ENCODE measurements around the gene ASTL. TPM values are rescaled to one million over a fixed set of nuclear protein-coding genes. Genes with fewer than 3 reads are reported as not detected.

The ASTL gene
- total RNA-seq, 1 experiment from 2014 or later = not detected

GRCh38 chr2:96114546-96114902 lies 23.8 kb downstream of the ASTL start:
- CTCF ChIA-PET = no interaction called here
- peaks cover 7% of the 10 kb centered on the region for H3K4me1 ChIP-seq (ENCODE audit: insufficient read depth, low read length)

GRCh38 chr2:96113951-96114350 lies 24.4 kb downstream of the ASTL start:
- Histone ChIP-seq H3K4me1 (ENCODE audit: insufficient read depth, low read length) (peaks cover 7% of the 10 kb centered on the region), H3K36me3 (ENCODE audit: low read depth, low read length) (no peaks in the 10 kb centered on the region), H3K9me2 (replicated peaks; ENCODE audit: low read length) (no peaks in the 10 kb centered on the region), H3K4me2 (ENCODE audit: low read length) (no peak overlapping the region), H3K4me3 (ENCODE audit: low read length) (no peak overlapping the region), H3K79me2 (ENCODE audit: low read length) (no peaks in the 10 kb centered on the region), H3F3A (ENCODE audit: low read length, unreplicated experiment) (no peaks in the 10 kb centered on the region), H4K20me1 (ENCODE audit: low read length) (no peaks in the 10 kb centered on the region), H3K27me3 (ENCODE audit: low read length) (no peaks in the 10 kb centered on the region), H3K9ac (ENCODE audit: low read length) (no peak overlapping the region), H3K9me3 (ENCODE audit: low read length) (no peaks in the 10 kb centered on the region), H2AFZ (ENCODE audit: low read length) (no peak overlapping the region), H3K27ac (ENCODE audit: low read length) (no peak overlapping the region)
- ATAC-seq (no peak), DNase-seq (no peak)
- POLR2A ChIA-PET (ENCODE audit: unreplicated experiment) = no interaction called here
- no TSS peak for BruUV-seq (replicated peaks)
- no peak for TF ChIP-seq EZH2 (IDR thresholded peaks at IDR 0.05; ENCODE audit: low read length, unreplicated experiment)
- TF ChIP-seq EZH2phosphoT487 (IDR thresholded peaks at IDR 0.05; ENCODE audit: borderline replicate concordance, low read length) = no peak
- no peak for TF ChIP-seq CTCF (conservative IDR thresholded peaks at IDR 0.05; ENCODE audit: low read depth, low read length)
- intact Hi-C loops (cut with micrococcal nuclease) = no loop called here
- CTCF ChIA-PET = interaction anchor here (0.6 kb wide), 1 partner anchor 11 kb away, joined by 3 read pairs; no protein-coding TSS in a partner anchor

More at GRCh38 chr2:96114546-96114902, 23.8 kb downstream of the ASTL start:
- TF ChIP-seq CTCF (conservative IDR thresholded peaks at IDR 0.05; ENCODE audit: low read depth, low read length) (no peak), EZH2phosphoT487 (IDR thresholded peaks at IDR 0.05; ENCODE audit: borderline replicate concordance, low read length) (no peak), EZH2 (IDR thresholded peaks at IDR 0.05; ENCODE audit: low read length, unreplicated experiment) (no peak)
- H3K36me3 ChIP-seq (ENCODE audit: low read depth, low read length) = no peaks in the 10 kb centered on the region
- no peak overlapping the region for H3K9ac ChIP-seq (ENCODE audit: low read length)
- intact Hi-C loops (cut with micrococcal nuclease) = no loop called here
- H3K9me3 ChIP-seq (ENCODE audit: low read length) = no peaks in the 10 kb centered on the region
- H3K9me2 ChIP-seq (replicated peaks; ENCODE audit: low read length) = no peaks in the 10 kb centered on the region
- H3K27me3 ChIP-seq (ENCODE audit: low read length) = 0 out of 2 replicates have a peak, but pooled peaks cover 3% of the 10 kb centered on the region
- H3K27ac ChIP-seq (ENCODE audit: low read length) = no peak overlapping the region
- no peak overlapping the region for H3K4me3 ChIP-seq (ENCODE audit: low read length)
- DNase-seq (no peak), ATAC-seq (no peak)
- H3K79me2 ChIP-seq (ENCODE audit: low read length) = no peaks in the 10 kb centered on the region
- H3F3A ChIP-seq (ENCODE audit: low read length, unreplicated experiment) = no peaks in the 10 kb centered on the region
- POLR2A ChIA-PET (ENCODE audit: unreplicated experiment) = no interaction called here
- no peaks in the 10 kb centered on the region for H4K20me1 ChIP-seq (ENCODE audit: low read length)
- no peak overlapping the region for H3K4me2 ChIP-seq (ENCODE audit: low read length)
- no peak overlapping the region for H2AFZ ChIP-seq (ENCODE audit: low read length)
- no TSS peak for BruUV-seq (replicated peaks)

- POLR2A ChIA-PET (ENCODE audit: unreplicated experiment) = no interaction called here
- H3K27me3 ChIP-seq (ENCODE audit: low read length) = no peaks in the 10 kb centered on the region
Observed at GRCh38 chr2:96113367-96113677, 25.0 kb downstream of the ASTL start.

More at GRCh38 chr2:96113367-96113677, 25.0 kb downstream of the ASTL start:
- Histone ChIP-seq H2AFZ (ENCODE audit: low read length) (no peak overlapping the region), H3K36me3 (ENCODE audit: low read depth, low read length) (no peaks in the 10 kb centered on the region), H3K9ac (ENCODE audit: low read length) (no peak overlapping the region), H3K4me2 (ENCODE audit: low read length) (no peak overlapping the region), H3K9me3 (ENCODE audit: low read length) (no peaks in the 10 kb centered on the region), H3K27ac (ENCODE audit: low read length) (no peak overlapping the region), H3K4me1 (ENCODE audit: insufficient read depth, low read length) (peaks cover 7% of the 10 kb centered on the region), H3K9me2 (replicated peaks; ENCODE audit: low read length) (no peaks in the 10 kb centered on the region), H4K20me1 (ENCODE audit: low read length) (no peaks in the 10 kb centered on the region), H3F3A (ENCODE audit: low read length, unreplicated experiment) (no peaks in the 10 kb centered on the region), H3K4me3 (ENCODE audit: low read length) (no peak overlapping the region), H3K79me2 (ENCODE audit: low read length) (no peaks in the 10 kb centered on the region)
- no peak for ATAC-seq
- intact Hi-C loops (cut with micrococcal nuclease) = no loop called here
- BruUV-seq (replicated peaks) = no TSS peak
- DNase-seq = no peak
- CTCF ChIA-PET = interaction anchor here (0.6 kb wide), 1 partner anchor 10 kb away, joined by 3 read pairs; no protein-coding TSS in a partner anchor
- TF ChIP-seq CTCF (conservative IDR thresholded peaks at IDR 0.05; ENCODE audit: low read depth, low read length) (peak; percentile 44), EZH2phosphoT487 (IDR thresholded peaks at IDR 0.05; ENCODE audit: borderline replicate concordance, low read length) (no peak), EZH2 (IDR thresholded peaks at IDR 0.05; ENCODE audit: low read length, unreplicated experiment) (no peak)

Measured in PC-3 (cell line).